PC-3 (cell line): ENCODE measurements around the gene ZNF621. TPM values are rescaled to one million over a fixed set of nuclear protein-coding genes. Genes with fewer than 3 reads are reported as not detected.

Experiments used
- ATAC-seq: fragments of 200-7000 bp; cut with Tn5 transposase; 2 replicates; pipeline ENCODE4 v1.9.1; 2020; ENCODE audit warnings: mild to moderate bottlenecking, moderate library complexity
- BruUV-seq: library from RNA; stranded (reverse); fragments of 400-500 nt; replicated peaks from 2 replicates; lab custom pipeline; 2021; lab: Mats Ljungman, UMichigan
- CTCF ChIA-PET: fragments of 300-600 bp; sonication (Branson Sonifier 250); formaldehyde crosslinking; loops from one replicate; lab custom pipeline; 2022; ENCODE audit warnings: antibody characterized with exemption; lab: Charles Lee
- POLR2A ChIA-PET: fragments of 300-600 bp; sonication (Branson Sonifier 250); formaldehyde crosslinking; loops from one replicate; lab custom pipeline; 2022; ENCODE audit warnings: antibody characterized with exemption; ENCODE audit not compliant: unreplicated experiment; lab: Charles Lee
- DNase-seq: peaks from one replicate; pipeline ENCODE4 v3.0.0-alpha.2; 2015
- H2AFZ ChIP-seq: fragments of 300-600 bp; sonication (generic); 2 replicates; pipeline ENCODE4 v1.6.0; 2016; ENCODE audit warnings: antibody characterized with exemption, low read length
- H3F3A ChIP-seq: fragments of 300-600 bp; sonication (generic); one replicate; pipeline ENCODE4 v1.6.0; 2017; ENCODE audit warnings: antibody characterized with exemption, low read length, control low read depth, mild to moderate bottlenecking; ENCODE audit not compliant: unreplicated experiment
- H3K27ac ChIP-seq: fragments of 300-600 bp; sonication (generic); 2 replicates; pipeline ENCODE4 v1.5.1; 2016; ENCODE audit warnings: mild to moderate bottlenecking, low read length
- H3K27me3 ChIP-seq: fragments of 300-600 bp; sonication (generic); 2 replicates; pipeline ENCODE4 v1.6.1; 2016; ENCODE audit warnings: low read length, mixed read lengths
- H3K36me3 ChIP-seq: fragments of 300-600 bp; sonication (generic); 2 replicates; pipeline ENCODE4 v1.6.1; 2016; ENCODE audit warnings: low read depth, mixed run types, low read length, mixed read lengths
- H3K4me1 ChIP-seq: fragments of 300-600 bp; sonication (generic); 2 replicates; pipeline ENCODE4 v1.5.1; 2016; ENCODE audit warnings: low read length; ENCODE audit not compliant: insufficient read depth
- H3K4me2 ChIP-seq: fragments of 300-600 bp; sonication (generic); 2 replicates; pipeline ENCODE4 v1.6.0; 2016; ENCODE audit warnings: low read length
- H3K4me3 ChIP-seq: fragments of 300-600 bp; sonication (generic); 2 replicates; pipeline ENCODE4 v1.5.1; 2016; ENCODE audit warnings: mild to moderate bottlenecking, low read length, mixed read lengths
- H3K79me2 ChIP-seq: fragments of 300-600 bp; sonication (generic); 2 replicates; pipeline ENCODE4 v1.6.1; 2017; ENCODE audit warnings: low read length, mixed read lengths
- H3K9ac ChIP-seq: fragments of 300-600 bp; sonication (generic); 2 replicates; pipeline ENCODE4 v1.6.0; 2016; ENCODE audit warnings: mild to moderate bottlenecking, low read length
- H3K9me2 ChIP-seq: fragments of 300-600 bp; sonication (generic); replicated peaks from 2 replicates; pipeline ENCODE4 v1.6.1; 2016; ENCODE audit warnings: mixed run types, low read length, mixed read lengths
- H3K9me3 ChIP-seq: fragments of 300-600 bp; sonication (generic); 2 replicates; pipeline ENCODE4 v1.6.1; 2016; ENCODE audit warnings: low read length, mixed read lengths
- H4K20me1 ChIP-seq: fragments of 300-600 bp; sonication (generic); 2 replicates; pipeline ENCODE4 v1.6.1; 2016; ENCODE audit warnings: low read length, mixed read lengths
- EZH2 ChIP-seq: fragments of 300-600 bp; sonication (generic); IDR thresholded peaks from one replicate; pipeline ENCODE4 v1.6.1; 2017; ENCODE audit warnings: antibody characterized with exemption, mild to moderate bottlenecking, low read length; ENCODE audit not compliant: unreplicated experiment
- EZH2phosphoT487 ChIP-seq: fragments of 300-600 bp; sonication (generic); IDR thresholded peaks from 2 replicates; pipeline ENCODE4 v1.6.1; 2018; ENCODE audit warnings: mild to moderate bottlenecking, antibody characterized with exemption, low read length, borderline replicate concordance
- intact Hi-C: fragments of 100-400 bp; cut with micrococcal nuclease; formaldehyde crosslinking; loops from 2 replicates; pipeline ENCODE4 v1.9.0; 2023
- total RNA-seq: library from RNA; depleted of rRNA; stranded (reverse); fragments of >200 nt; gene quantifications from 2 replicates; pipeline ENCODE4 v1.2.3, GENCODE V29; 2014
- TF ChIP-seq, protein P1 (sequence below): fragments of 300-600 bp; sonication (generic); conservative IDR thresholded peaks from 2 replicates; pipeline ENCODE4 v1.5.1; 2017; ENCODE audit warnings: antibody characterized with exemption, low read depth, mild to moderate bottlenecking, low read length

ZNF621 gene
- total RNA-seq, 1 experiment from 2014 or later: 17.0 TPM

DNA sequence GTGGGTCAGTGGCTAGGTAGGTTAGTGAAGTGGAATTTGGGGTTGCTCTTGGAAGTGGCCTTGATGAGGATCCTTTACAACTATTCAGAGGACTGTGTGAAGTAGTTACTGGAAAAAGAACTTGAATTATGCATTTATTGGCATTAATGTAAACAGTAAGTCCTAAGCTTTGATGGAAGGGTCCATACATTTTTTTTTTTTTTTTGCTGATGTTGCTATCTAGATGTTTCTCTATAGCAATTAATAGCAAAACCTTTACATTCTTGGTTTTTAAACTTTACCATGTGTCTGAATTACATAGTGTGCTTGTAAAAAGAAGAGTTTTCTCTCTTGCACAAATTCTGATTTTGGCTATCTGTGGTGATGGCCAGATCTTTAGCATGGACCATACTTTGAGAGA lies 9.5 kb downstream of the ZNF621 start:
- ChIA-PET CTCF (no interaction called here), POLR2A (no interaction called here)
- TF ChIP-seq, protein P1, sequence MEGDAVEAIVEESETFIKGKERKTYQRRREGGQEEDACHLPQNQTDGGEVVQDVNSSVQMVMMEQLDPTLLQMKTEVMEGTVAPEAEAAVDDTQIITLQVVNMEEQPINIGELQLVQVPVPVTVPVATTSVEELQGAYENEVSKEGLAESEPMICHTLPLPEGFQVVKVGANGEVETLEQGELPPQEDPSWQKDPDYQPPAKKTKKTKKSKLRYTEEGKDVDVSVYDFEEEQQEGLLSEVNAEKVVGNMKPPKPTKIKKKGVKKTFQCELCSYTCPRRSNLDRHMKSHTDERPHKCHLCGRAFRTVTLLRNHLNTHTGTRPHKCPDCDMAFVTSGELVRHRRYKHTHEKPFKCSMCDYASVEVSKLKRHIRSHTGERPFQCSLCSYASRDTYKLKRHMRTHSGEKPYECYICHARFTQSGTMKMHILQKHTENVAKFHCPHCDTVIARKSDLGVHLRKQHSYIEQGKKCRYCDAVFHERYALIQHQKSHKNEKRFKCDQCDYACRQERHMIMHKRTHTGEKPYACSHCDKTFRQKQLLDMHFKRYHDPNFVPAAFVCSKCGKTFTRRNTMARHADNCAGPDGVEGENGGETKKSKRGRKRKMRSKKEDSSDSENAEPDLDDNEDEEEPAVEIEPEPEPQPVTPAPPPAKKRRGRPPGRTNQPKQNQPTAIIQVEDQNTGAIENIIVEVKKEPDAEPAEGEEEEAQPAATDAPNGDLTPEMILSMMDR: no peak
- TF ChIP-seq EZH2phosphoT487 (no peak), EZH2 (no peak)
- H3K27me3 ChIP-seq: no peaks in the 10 kb centered on the region
- no peaks in the 10 kb centered on the region for H3K4me1 ChIP-seq
- no peak for DNase-seq
- H3K4me3 ChIP-seq: no peak overlapping the region
- no TSS peak for BruUV-seq
- no peaks in the 10 kb centered on the region for H3K9me2 ChIP-seq
- ATAC-seq: no peak
- no peaks in the 10 kb centered on the region for H3F3A ChIP-seq
- H3K9me3 ChIP-seq: no peaks in the 10 kb centered on the region
- no peak overlapping the region for H3K4me2 ChIP-seq
- H3K36me3 ChIP-seq: peaks cover 70% of the 10 kb centered on the region
- no peak overlapping the region for H3K9ac ChIP-seq
- no peak overlapping the region for H3K27ac ChIP-seq
- H4K20me1 ChIP-seq: no peaks in the 10 kb centered on the region
- intact Hi-C loops: no loop called here
- no peak overlapping the region for H2AFZ ChIP-seq
- H3K79me2 ChIP-seq: no peaks in the 10 kb centered on the region

- ChIA-PET POLR2A (no interaction called here), CTCF (no interaction called here)
- peak; percentile 31 for DNase-seq
- ATAC-seq: peak; percentile 79
- Histone ChIP-seq H3K36me3 (no peaks in the 10 kb centered on the region), H4K20me1 (no peaks in the 10 kb centered on the region), H2AFZ (no peak overlapping the region), H3K79me2 (no peaks in the 10 kb centered on the region), H3K4me1 (no peaks in the 10 kb centered on the region), H3K9ac (no peak overlapping the region), H3K9me3 (no peaks in the 10 kb centered on the region), H3K4me3 (no peak overlapping the region), H3K27me3 (no peaks in the 10 kb centered on the region), H3K27ac (no peak overlapping the region), H3F3A (no peaks in the 10 kb centered on the region), H3K9me2 (no peaks in the 10 kb centered on the region), H3K4me2 (no peak overlapping the region)
- no TSS peak for BruUV-seq
- TF ChIP-seq, protein P1: no peak
- TF ChIP-seq EZH2phosphoT487 (no peak), EZH2 (no peak)
- intact Hi-C loops: no loop called here
These were observed 22.1 kb downstream of the ZNF621 start for GRCh38 chr3:40546816-40547215.

GRCh38 chr3:40550167-40550566 lies 25.4 kb downstream of the ZNF621 start:
- no TSS peak for BruUV-seq
- no peaks in the 10 kb centered on the region for H4K20me1 ChIP-seq
- ChIA-PET POLR2A (no interaction called here), CTCF (no interaction called here)
- H3K4me2 ChIP-seq: no peak overlapping the region
- no peak for TF ChIP-seq EZH2
- TF ChIP-seq, protein P1: no peak
- no peak for TF ChIP-seq EZH2phosphoT487
- no peak overlapping the region for H3K9ac ChIP-seq
- H3K27ac ChIP-seq: no peak overlapping the region
- intact Hi-C loops: no loop called here
- H3K9me2 ChIP-seq: no peaks in the 10 kb centered on the region
- H3K4me3 ChIP-seq: no peak overlapping the region
- H3F3A ChIP-seq: no peaks in the 10 kb centered on the region
- ATAC-seq (no peak), DNase-seq (no peak)
- H3K27me3 ChIP-seq: no peaks in the 10 kb centered on the region
- no peak overlapping the region for H2AFZ ChIP-seq
- no peaks in the 10 kb centered on the region for H3K79me2 ChIP-seq
- H3K4me1 ChIP-seq: no peaks in the 10 kb centered on the region
- no peaks in the 10 kb centered on the region for H3K36me3 ChIP-seq
- H3K9me3 ChIP-seq: no peaks in the 10 kb centered on the region
